Stimulated activated CD4-positive, alpha-beta T cell treated with anti-CD3 and anti-CD28 coated beads, TNF-alpha, amount 100 ng/mL, for 48 hours (primary cell): ENCODE data around the gene ZNF79.

Experiments
- DNase-seq, 3 donors: peaks; one replicate each; pipeline ENCODE4 v3.0.0-alpha.2; 2020; ENCODE audit warnings: low read depth in 3 of 3

ZNF79 gene

DNA sequence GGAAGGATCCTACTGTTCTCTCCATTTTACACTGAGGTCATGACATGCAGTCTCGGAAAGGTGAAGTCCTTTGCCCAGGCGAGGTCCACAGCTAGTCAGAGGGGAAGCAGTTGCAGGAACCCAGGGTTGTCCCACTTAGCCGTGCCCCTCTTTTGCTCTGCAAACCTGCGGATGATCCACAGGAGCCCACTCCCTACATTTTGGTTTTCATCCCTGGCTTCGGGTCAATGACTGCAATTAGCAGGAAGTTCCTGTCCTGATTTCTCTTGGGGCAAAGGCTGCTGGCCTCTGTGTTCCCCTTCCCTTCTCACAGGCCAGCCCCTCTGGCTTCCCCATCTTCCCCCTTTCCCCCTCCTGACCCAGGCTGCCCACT, 25.9 kb upstream of the ZNF79 start:
- no peak for DNase-seq

DNA sequence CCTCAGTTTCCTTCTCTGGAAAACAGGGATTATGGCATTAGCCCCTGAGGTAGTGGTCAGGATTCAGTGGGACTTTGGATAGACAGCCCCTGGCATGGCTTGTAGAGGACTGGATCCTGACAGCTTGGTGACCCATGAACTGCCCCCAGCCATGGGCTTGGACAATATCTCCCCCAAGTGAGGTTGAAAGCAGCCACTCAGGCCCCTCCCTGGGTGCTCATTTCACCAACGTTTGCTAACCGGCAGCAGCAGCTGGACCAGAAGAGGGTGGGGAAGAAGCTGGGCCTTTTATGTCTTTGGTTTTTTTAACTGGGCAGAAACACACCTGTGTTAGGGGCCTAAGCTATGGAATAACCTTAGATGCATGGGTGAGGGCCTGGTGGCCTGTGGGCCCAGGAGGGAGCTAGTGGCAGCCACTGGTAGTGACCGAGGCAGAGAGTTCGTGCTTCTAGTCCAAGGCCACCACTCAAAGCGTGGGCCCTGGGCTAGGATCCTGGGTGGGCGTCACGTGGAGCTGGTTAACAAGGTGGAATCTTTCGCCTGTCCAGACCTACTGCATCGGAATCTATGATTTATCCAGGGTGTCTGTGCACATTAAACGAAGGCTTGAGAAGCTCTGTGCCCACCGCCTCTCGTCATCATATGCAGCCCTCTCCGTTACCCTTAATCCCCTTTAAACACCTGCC, 25.3 kb upstream of the ZNF79 start:
- no peak for DNase-seq

DNA sequence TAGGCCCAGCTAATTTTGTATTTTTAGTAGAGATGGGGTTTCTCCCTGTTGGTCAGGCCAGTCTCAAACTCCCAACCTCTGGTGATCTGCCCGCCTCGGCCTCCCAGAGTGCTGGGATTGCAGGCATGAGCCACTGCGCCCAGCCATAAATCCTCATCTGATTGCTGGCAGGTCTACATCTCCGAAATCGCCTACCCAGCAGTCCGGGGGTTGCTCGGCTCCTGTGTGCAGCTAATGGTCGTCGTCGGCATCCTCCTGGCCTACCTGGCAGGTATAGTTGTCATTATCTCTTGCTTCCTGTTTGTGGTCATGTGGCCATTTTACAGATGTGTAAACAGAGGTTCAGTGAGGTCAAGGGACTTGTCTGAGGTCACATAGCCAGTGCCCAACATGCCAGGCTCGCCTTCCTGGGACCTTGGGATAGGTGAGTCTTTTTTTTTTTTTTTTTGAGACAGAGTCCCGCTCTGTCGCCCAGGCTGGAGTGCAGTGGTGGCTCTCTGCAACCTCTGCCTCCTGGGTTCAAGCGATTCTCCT, 24.4 kb upstream of the ZNF79 start:
- no peak for DNase-seq

DNA sequence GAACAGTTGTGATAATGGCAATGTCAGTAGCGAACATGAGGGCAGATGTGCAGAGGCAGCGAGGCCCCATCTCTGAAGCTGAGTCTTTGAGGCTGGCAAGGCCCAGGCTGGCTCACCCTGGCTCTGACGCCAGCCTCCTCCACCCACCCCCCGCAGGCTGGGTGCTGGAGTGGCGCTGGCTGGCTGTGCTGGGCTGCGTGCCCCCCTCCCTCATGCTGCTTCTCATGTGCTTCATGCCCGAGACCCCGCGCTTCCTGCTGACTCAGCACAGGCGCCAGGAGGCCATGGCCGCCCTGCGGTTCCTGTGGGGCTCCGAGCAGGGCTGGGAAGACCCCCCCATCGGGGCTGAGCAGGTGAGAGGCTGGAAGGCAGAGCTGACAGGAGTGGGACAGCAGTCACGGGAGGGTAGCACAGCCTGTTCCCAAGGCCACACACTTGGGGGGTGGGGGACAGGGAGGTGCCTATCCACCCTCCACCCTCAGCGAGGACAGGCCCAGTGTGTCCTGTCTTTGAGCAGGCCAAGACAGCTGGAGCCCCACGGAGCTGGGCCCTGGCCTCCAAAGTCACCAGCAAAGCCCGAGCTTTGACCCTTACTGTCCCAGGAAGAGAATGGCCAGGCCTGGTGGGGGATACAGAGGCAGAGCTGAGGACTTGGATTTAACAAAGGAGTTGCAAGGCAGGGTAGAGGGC, 21.6 kb upstream of the ZNF79 start:
- DNase-seq: no peak

DNA sequence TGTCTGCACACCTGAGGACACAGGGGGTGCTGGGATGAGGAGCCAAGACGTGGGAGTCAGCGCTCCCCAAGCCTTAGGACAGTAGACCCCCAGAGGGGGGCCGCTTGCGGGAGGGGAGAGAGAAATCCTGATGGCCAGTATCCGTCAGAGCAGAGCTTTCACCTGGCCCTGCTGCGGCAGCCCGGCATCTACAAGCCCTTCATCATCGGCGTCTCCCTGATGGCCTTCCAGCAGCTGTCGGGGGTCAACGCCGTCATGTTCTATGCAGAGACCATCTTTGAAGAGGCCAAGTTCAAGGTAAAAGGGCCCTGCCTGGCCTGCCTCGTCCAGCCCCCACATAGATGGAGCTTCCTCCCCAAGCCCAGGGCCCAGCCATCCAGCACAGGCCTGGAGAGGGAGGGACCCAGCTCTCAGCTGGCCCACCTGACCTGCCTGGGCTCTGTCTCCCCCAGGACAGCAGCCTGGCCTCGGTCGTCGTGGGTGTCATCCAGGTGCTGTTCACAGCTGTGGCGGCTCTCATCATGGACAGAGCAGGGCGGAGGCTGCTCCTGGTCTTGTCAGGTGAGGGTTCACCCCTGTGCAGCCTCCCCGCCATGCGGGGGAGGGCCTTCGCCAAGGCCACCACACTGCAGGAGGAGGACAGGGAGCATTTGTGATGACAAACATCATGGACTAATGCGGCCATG, 20.5 kb upstream of the ZNF79 start:
- no peak for DNase-seq

DNA sequence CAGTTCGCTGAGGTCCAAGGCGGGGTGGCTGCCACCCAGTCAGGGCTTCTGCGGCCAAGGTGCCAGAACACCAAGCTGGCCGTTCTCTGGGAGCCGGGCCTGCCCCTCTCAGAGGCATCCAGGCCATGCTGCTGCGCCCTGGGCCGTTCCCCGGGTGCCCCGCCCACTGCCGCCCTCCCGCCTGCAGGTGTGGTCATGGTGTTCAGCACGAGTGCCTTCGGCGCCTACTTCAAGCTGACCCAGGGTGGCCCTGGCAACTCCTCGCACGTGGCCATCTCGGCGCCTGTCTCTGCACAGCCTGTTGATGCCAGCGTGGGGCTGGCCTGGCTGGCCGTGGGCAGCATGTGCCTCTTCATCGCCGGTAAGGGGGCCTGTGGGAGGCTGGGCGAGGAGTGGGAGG, 19.6 kb upstream of the ZNF79 start:
- DNase-seq: no peak

DNA sequence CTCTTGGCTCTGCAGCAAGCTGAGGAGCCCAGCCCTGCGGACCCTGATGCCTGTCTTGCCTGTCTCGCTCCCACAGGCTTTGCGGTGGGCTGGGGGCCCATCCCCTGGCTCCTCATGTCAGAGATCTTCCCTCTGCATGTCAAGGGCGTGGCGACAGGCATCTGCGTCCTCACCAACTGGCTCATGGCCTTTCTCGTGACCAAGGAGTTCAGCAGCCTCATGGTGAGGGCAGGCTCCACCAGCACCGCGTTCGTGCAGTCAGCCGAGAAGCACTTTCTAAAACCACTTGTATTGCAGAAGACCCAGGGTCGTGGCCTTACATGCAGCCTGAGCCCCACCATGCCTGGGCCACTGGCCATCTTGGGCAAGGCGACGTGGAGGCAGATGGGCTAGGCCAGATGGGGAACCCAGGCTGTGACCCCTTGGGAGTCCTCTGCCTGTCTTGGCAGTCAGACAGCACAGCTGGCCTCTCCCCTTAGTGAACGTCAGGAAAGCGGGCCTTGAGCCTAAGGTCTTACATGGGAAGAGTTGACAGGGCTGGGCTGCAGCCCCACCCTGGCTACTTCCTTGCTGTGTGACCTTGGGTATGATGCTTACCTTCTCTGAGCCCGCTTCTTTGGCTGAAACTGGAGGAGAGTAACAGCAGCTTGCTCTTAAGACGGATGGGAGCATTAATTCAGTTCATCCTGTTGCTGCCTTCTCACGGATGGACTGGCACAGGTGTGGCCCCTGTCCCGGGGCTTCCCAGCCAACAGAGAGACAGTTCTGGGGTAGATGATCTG, 18.6 kb upstream of the ZNF79 start:
- DNase-seq: no peak

DNA sequence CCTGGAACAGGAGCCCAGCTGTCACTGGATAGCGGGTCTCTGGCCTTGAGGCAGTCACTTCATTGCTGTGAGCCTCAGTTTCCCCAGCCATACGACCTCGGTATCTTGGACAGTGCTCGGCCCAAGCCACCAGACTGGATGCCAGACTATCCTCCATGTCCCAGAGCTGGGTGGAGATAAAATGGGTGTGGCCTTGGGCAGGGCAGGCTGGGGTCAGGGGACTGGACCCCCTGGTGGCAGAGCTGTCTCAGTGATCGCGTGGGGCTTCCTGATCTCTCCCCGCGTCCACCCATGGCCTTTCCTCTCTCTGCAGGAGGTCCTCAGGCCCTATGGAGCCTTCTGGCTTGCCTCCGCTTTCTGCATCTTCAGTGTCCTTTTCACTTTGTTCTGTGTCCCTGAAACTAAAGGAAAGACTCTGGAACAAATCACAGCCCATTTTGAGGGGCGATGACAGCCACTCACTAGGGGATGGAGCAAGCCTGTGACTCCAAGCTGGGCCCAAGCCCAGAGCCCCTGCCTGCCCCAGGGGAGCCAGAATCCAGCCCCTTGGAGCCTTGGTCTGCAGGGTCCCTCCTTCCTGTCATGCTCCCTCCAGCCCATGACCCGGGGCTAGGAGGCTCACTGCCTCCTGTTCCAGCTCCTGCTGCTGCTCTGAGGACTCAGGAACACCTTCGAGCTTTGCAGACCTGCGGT, 17.2 kb upstream of the ZNF79 start:
- no peak for DNase-seq

DNA sequence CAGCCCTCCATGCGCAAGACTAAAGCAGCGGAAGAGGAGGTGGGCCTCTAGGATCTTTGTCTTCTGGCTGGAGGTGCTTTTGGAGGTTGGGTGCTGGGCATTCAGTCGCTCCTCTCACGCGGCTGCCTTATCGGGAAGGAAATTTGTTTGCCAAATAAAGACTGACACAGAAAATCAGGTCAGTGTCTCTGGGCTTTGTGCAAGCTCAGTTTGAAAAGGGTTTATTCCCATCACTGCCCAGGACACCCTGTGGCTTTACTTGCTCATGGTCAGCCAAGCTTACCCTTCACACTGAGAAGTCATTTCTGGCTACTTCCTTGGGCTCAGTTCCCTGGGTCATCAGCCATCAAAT, 16.7 kb upstream of the ZNF79 start:
- no peak for DNase-seq

DNA sequence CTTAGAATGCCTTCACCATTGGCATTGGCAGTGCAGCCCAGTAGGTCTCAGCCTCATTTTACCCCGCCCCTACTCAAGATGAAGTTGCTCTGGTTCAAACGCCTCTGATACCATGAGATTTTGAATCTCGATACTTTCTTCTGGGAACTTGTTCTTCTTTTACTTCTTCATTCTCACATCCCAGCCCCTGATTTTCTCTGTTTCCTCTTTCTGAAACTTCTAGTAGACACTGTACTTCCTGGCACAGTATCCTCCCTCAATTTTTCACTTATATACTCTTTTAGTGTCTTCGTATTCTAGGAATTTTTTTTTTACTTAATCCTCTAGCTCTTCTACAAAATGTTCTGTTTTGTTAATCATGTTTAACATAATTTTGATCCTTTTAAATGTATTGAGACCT, 13.1 kb upstream of the ZNF79 start:
- no peak for DNase-seq

DNA sequence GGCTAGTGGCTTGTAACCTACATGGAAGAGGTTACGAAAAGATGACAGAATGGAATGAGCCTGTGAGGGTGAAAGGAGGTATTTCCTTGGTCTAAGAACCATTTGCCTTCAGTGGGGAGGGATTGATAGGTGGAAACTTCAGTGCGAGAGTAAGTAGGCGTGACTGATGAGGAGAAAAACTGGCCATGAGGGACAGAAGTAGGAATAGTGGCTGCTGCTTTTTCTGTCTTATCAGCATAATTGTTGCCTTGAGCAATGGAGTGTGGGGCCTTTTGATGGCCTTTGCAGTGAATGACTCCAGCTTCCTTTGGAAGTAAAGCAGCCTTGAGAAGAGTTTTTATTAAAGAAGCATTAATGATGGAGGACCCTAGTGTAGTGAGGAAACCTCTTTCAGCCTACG, 9.0 kb upstream of the ZNF79 start:
- DNase-seq: no peak

DNA sequence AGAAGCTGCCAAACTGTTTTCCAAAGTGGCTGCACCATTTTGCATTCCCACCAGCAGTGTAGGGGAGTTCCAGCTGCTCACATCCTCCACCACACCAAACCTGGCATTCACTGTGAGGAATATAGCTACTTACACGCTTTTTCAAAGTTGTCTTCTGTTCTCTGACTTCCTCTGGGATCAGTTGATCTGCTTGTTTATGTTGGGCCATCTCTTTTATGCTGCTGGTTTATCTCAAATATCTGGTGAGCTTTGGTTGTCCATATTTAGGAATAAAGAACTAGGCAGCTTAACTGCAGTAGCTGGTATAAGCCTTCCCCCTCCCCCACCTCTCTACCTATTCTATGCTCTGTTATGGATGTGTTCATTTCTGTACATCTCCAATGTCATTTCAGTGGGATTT, 8.5 kb upstream of the ZNF79 start:
- no peak for DNase-seq

DNA sequence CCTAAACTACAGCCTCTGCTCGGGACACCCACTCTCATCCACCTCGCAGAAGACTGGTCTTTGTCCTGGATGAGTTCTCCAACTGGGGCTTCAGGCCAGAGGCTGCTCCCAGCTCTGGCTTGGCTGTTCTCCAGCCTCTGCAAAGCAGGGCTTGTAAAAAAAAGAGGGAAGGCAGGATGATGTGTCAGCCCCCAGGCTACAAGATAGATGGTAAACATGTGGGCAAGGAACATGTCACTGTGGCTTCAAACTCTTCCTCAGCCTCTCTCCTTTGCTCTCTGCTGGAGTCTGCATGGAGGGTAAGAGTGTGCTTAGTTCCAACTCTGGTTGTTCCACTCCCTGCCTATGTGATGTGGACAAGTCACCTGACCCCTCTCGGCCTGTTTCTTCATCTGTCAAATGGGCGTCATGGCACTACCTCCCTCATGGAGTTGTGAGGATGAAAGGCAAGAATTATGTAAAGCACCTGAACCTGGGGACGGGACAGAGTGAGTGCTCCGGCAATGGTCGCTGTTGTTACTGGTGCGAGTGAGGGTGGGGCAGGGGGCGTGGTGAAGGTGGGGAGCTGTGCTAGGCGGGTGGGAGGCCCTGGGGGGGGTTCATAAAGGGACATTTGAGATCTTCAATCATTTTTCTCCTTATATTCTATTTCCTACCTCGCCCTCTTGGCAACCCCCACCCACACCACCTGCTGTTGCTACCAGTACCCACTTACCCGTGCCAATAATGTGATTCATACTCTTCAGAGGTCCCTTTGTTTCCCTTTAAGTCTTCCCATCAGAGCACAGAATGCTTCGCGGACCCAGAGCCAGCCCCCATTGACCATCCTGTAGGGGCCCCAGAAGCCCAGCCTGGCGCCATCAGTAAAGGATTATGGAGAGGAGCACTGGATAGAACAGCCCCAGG, 6.8 kb upstream of the ZNF79 start:
- no peak for DNase-seq

DNA sequence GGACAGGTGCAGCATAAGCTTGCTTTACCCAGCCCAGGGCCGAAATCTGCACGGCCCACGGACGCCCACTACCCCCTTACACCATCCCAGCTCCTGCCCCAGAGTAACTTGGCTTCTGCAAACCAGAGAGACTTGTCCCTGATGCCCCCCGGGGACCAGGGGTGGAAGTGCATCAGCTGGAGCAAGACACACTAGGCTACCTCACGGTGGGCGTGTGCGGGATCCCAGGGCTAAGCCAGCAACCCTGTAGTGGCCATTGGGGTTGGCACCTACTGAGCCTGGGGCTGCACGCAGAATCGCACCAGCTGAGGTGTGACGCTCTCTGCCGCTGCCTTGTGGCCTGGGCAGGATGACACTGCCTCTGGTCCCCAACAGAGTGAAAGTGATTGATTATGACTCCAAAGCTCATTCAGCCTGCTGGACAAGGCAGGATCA, 6.1 kb upstream of the ZNF79 start:
- DNase-seq: no peak

DNA sequence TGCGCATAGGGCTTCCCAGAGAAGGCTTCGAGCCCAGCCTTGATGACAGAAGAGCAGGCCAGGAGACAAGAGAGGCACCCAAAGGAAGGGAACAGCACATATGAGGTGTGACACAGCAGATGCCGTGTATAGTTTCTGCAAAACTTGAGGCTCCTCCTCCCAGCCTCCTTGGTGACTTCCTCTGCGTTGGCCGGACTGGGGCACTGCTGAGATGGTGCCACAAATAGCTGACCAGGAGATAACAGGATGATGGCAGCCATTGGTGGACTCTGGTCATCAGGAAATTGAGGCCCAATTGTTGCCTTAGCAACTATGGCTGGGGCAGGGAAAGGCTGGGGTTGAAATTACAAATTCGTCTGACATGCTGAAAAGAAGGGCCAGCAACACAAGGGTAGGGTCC, 4.8 kb upstream of the ZNF79 start:
- no peak for DNase-seq

DNA sequence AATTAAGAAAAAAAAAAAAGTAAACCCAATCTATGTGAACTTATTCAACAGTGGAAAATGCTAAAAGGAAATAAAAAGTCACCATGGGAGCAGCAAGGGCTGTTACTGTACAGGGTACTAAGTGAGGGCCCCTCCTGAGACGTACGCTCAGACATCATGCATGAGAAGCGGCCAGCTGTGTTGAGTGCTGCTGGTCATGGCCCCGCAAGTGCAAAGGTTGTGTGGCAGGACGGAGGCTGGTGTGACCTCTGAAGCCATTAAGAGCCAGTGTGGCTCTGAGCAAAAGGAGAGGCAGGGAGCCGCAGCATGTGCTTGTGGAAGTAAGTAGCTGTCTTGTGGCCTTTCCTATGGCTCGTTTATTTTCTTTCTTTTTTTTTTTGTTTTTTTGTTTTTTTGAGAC, 3.1 kb upstream of the ZNF79 start:
- DNase-seq: no peak

DNA sequence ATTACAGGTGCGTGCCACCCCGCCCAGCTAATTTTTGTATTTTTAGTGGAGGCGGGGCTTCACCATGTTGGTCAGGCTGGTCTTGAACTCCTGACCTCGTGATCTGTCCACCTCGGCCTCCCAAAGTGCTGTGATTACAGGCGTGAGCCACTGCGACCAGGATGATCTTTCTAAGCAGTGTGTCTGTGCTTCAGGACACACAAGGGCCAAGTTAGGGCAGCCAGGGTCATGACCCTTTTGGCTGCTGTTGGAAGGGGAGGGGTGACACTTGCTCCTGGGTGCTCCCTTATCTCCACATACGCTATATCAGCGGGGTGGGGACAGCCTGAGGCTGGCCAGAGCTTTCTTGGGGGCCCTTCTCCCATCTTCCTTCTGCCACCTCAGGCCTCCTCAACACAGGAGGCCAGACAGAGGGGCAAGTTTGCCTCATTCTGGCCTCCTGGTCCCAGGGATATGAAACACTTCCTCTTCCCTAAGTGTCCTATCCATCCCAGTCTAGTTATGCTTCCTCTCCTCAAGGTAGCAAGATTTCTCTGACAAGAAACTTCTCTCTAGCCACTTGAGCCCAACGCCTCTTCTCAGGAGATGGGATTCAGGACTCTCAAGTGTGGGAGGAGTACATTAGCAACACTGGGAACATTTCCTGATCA, 1.9 kb upstream of the ZNF79 start:
- DNase-seq: no peak

DNA sequence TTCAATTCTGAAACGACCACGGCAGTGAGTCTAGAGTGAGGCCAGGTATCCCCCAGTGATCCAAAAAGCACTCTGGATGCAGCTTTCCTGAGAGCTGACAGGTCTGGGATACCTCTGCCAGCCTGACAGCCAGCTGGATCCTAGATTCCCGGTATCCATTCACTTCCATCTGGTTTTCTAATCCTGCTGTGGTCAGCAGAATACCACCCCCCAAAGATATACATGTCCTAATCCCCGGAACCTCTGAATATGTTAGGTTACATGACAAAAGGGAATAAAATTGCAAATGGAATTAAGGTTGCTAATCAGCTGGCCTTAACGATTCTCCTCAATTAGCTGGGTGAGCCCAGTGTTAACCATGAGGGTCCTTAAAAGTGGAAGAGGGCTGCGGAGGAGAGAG, 1.4 kb upstream of the ZNF79 start:
- no peak for DNase-seq

DNA sequence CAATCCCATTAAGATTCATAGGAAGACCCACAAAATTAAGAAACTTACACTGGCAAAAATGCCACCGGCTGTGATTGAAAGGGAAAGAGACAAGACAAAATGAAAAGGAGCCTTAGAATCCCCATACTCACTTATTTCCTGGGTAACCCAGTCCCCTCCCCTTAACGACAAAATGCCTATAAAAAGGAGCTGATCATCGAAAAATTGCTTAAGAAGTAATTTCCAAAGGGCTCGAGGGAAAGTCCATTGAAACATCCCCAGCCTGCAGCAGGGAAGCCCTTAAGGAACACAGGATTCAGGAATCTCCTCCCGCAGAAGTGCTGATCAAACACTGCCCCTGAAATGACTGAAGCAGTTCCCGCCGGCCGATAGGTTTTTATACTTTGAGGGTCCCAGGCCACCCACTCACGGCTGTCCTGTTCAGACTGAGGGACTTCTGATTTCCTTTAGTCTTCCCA, 677 bp upstream of the ZNF79 start:
- no peak for DNase-seq

DNA sequence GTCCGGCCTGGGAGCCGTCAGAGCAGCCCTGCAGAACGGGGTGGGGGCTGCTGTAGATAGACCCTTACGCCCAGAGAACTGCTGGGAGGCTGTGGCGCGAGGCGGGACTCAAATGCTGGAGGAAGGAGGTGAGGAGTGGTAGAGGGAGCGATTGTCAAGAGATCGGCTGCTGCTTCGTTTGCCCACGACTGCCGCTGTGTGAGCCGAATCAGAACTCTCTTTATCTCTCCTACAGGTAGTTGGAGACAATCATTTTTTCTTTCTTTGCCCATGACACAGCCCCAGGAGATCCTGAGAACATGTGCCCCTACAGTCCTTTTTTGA, 456 bp downstream of the ZNF79 start:
- peak in 1 of 3 donors; percentile 31 for DNase-seq
